ENCODE results near the gene SMTNL1. TPM values are rescaled to one million over a fixed set of nuclear protein-coding genes. Genes with fewer than 3 reads are reported as not detected.

SMTNL1 gene
- total and polyA plus RNA-seq, 9 of the 15 experiments (the other 6 are each of a cell fraction or from before 2014, with no cell fraction given) = not detected

- DNase-seq (ENCODE audit: extremely low read depth in 1 of 4, low spot score in 3 of 4) (no peak), FAIRE-seq (no peak), ATAC-seq (no peak)
- POLR2A ChIA-PET = interaction anchor here (0.6 to 4.1 kb wide), 13 partner anchors 9 to 612 kb away, joined by 3 to 31 read pairs (median 4); no protein-coding TSS in a partner anchor
- peak; percentile 85 for TF ChIP-seq ZNF316 (IDR thresholded peaks at IDR 0.05)
- TF ChIP-seq ZNF518B (CRISPR knock-in tag; IDR thresholded peaks at IDR 0.05) = no peak
- TF ChIP-seq RB1 (IDR thresholded peaks at IDR 0.05; ENCODE audit: low read depth) = 0 out of 2 replicates have a peak, but pooled peaks have one; percentile 2
- peak; percentile 64 for TF ChIP-seq C11orf30 (IDR thresholded peaks at IDR 0.05; ENCODE audit: low read depth)
- Histone ChIP-seq H4K20me1 (replicated peaks; ENCODE audit: control insufficient read depth, insufficient read depth, low read length) (no peaks in the 10 kb centered on the region), H3K79me2 (ENCODE audit: control insufficient read depth, insufficient read depth, low read length) (peaks cover 47% of the 10 kb centered on the region), H3K9me3 (replicated peaks; ENCODE audit: control insufficient read depth, insufficient read depth, low read depth, low read length) (no peaks in the 10 kb centered on the region), H3K27me3 (ENCODE audit: control insufficient read depth in 2 of 2, insufficient read depth in 2 of 2, low read length in 2 of 2) (no peaks in the 10 kb centered on the region), H3K4me2 (ENCODE audit: insufficient read depth, low read length) (peak overlapping the region; percentile 88), H3K4me3 (peak overlapping the region; percentile 88), H3K9ac (ENCODE audit: insufficient read depth in 1 of 2, low read depth in 2 of 2, low read length in 2 of 2) (peak overlapping the region; percentile 89 to 90), H3K9me1 (ENCODE audit: control insufficient read depth, insufficient read depth, low read length) (no peaks in the 10 kb centered on the region), H3K4me1 (replicated peaks in 1 of 2; ENCODE audit: control insufficient read depth in 2 of 2, insufficient read depth in 2 of 2, low read length in 2 of 2) (peaks cover 21 to 31% of the 10 kb centered on the region in 2 experiments; a peak in 4 of 5 replicates), H3K36me3 (ENCODE audit: control insufficient read depth, insufficient read depth, low read length) (peaks cover 16% of the 10 kb centered on the region; the same call in 2 of the 3 replicates), H3K27ac (ENCODE audit: extremely low read depth, low read depth, low read length) (peak overlapping the region; percentile 86), H2AFZ (ENCODE audit: low read depth, low read length) (peak overlapping the region; percentile 99)
- CTCF ChIA-PET (ENCODE audit: low intra/inter-chr PET ratio) = no interaction called here
- BruUV-seq (replicated peaks) = TSS peak; percentile 75
- intact Hi-C loops (cut with micrococcal nuclease) (no loop called here), in situ Hi-C loops (cut with MboI) (no loop called here)
- 35% methylated on average over 5 of the region's 5 CpGs for WGBS (ENCODE audit: insufficient coverage, low coverage, missing lambda C conversion rate)
These were observed 21.3 kb upstream of the SMTNL1 start for GRCh38 chr11:57516061-57516443.

All from K562 (cell line).